Measurements from ENCODE around the gene ACIN1. TPM values are rescaled to one million over a fixed set of nuclear protein-coding genes. Genes with fewer than 3 reads are reported as not detected.

The ACIN1 gene
- total RNA-seq, 1 experiment from 2014 or later, result 171 TPM

GRCh38 chr14:23043754-23044153, 51.2 kb downstream of the ACIN1 start:
- Histone ChIP-seq H4K20me1 (ENCODE audit: insufficient read depth) (no peaks in the 10 kb centered on the region), H3K27ac (no peak overlapping the region), H3K4me3 (no peak overlapping the region), H3K36me3 (ENCODE audit: low read depth) (no peaks in the 10 kb centered on the region), H3K27me3 (ENCODE audit: insufficient read depth, low read depth) (no peaks in the 10 kb centered on the region), H3K4me2 (no peak overlapping the region), H3K79me2 (ENCODE audit: low read depth) (no peaks in the 10 kb centered on the region), H3K9me2 (ENCODE audit: insufficient read depth) (no peaks in the 10 kb centered on the region), H3K4me1 (replicated peaks; ENCODE audit: insufficient read depth) (no peaks in the 10 kb centered on the region), H3K9me3 (ENCODE audit: insufficient read depth, low read depth) (no peaks in the 10 kb centered on the region), H2AFZ (no peak overlapping the region), H3F3A (ENCODE audit: insufficient read depth, low read depth) (no peaks in the 10 kb centered on the region)
- DNase-seq, result no peak
- BruUV-seq (replicated peaks), result no TSS peak
- intact Hi-C loops (cut with micrococcal nuclease; ENCODE audit: unreplicated experiment), result no loop called here
- ChIA-PET POLR2A (ENCODE audit: unreplicated experiment) (no interaction called here), CTCF (no interaction called here)
- TF ChIP-seq EZH2 (IDR thresholded peaks at IDR 0.05; ENCODE audit: low read depth) (no peak), CTCF (conservative IDR thresholded peaks at IDR 0.05) (no peak)

- ChIA-PET POLR2A (ENCODE audit: unreplicated experiment) (interaction anchor here (0.6 kb wide), 1 partner anchor 10 kb away, joined by 4 read pairs; no protein-coding TSS in a partner anchor), CTCF (no interaction called here)
- DNase-seq, result no peak
- Histone ChIP-seq H3K79me2 (ENCODE audit: low read depth) (no peaks in the 10 kb centered on the region), H4K20me1 (ENCODE audit: insufficient read depth) (no peaks in the 10 kb centered on the region), H3K9me2 (ENCODE audit: insufficient read depth) (no peaks in the 10 kb centered on the region), H3K4me1 (replicated peaks; ENCODE audit: insufficient read depth) (no peaks in the 10 kb centered on the region), H2AFZ (no peak overlapping the region), H3K4me3 (no peak overlapping the region), H3K36me3 (ENCODE audit: low read depth) (no peaks in the 10 kb centered on the region), H3F3A (ENCODE audit: insufficient read depth, low read depth) (no peaks in the 10 kb centered on the region), H3K4me2 (no peak overlapping the region), H3K27ac (no peak overlapping the region), H3K27me3 (ENCODE audit: insufficient read depth, low read depth) (no peaks in the 10 kb centered on the region), H3K9me3 (ENCODE audit: insufficient read depth, low read depth) (no peaks in the 10 kb centered on the region)
- intact Hi-C loops (cut with micrococcal nuclease; ENCODE audit: unreplicated experiment), result no loop called here
- no TSS peak for BruUV-seq (replicated peaks)
- TF ChIP-seq EZH2 (IDR thresholded peaks at IDR 0.05; ENCODE audit: low read depth) (no peak), CTCF (conservative IDR thresholded peaks at IDR 0.05) (no peak)
These were observed 51.8 kb downstream of the ACIN1 start for GRCh38 chr14:23043145-23043544.

GRCh38 chr14:23042162-23042965, 52.6 kb downstream of the ACIN1 start, which contains the start of gene PSMB11:
TSS of gene PSMB11 (plus strand) at chr14:23042212. CDS start at chr14:23042226, 14 bp downstream.
- Histone ChIP-seq H3K79me2 (ENCODE audit: low read depth) (no peaks in the 10 kb centered on the region), H3K9me3 (ENCODE audit: insufficient read depth, low read depth) (no peaks in the 10 kb centered on the region), H3K27ac (no peak within 1 kb of the TSS), H3K9me2 (ENCODE audit: insufficient read depth) (no peaks in the 10 kb centered on the region), H3K27me3 (ENCODE audit: insufficient read depth, low read depth) (no peaks in the 10 kb centered on the region), H3K4me1 (replicated peaks; ENCODE audit: insufficient read depth) (no peaks in the 10 kb centered on the region), H3F3A (ENCODE audit: insufficient read depth, low read depth) (no peaks in the 10 kb centered on the region), H4K20me1 (ENCODE audit: insufficient read depth) (no peaks in the 10 kb centered on the region), H3K4me2 (no peak within 1 kb of the TSS), H2AFZ (no peak within 1 kb of the TSS), H3K4me3 (no peak within 1 kb of the TSS), H3K36me3 (ENCODE audit: low read depth) (no peaks in the 10 kb centered on the region)
- no peak for DNase-seq
- intact Hi-C loops (cut with micrococcal nuclease; ENCODE audit: unreplicated experiment), result no loop called here
- TF ChIP-seq CTCF (conservative IDR thresholded peaks at IDR 0.05), result no peak
- no peak for TF ChIP-seq EZH2 (IDR thresholded peaks at IDR 0.05; ENCODE audit: low read depth)
- ChIA-PET POLR2A (ENCODE audit: unreplicated experiment) (no interaction called here), CTCF (no interaction called here)
- no TSS peak for BruUV-seq (replicated peaks)
